ENCODE measurements around the gene GPANK1. TPM values are rescaled to one million over a fixed set of nuclear protein-coding genes. Genes with fewer than 3 reads are reported as not detected.
"Not testable (repeated sequence)": the region's sequence is repeated elsewhere in the genome, so short reads cannot be mapped to it uniquely, and the experiment has no call there.

Gene GPANK1
- total RNA-seq (2014; rRNA removed; shearing (Covaris generic)), result 11.7 and 17.2 TPM in 2 replicates

DNA sequence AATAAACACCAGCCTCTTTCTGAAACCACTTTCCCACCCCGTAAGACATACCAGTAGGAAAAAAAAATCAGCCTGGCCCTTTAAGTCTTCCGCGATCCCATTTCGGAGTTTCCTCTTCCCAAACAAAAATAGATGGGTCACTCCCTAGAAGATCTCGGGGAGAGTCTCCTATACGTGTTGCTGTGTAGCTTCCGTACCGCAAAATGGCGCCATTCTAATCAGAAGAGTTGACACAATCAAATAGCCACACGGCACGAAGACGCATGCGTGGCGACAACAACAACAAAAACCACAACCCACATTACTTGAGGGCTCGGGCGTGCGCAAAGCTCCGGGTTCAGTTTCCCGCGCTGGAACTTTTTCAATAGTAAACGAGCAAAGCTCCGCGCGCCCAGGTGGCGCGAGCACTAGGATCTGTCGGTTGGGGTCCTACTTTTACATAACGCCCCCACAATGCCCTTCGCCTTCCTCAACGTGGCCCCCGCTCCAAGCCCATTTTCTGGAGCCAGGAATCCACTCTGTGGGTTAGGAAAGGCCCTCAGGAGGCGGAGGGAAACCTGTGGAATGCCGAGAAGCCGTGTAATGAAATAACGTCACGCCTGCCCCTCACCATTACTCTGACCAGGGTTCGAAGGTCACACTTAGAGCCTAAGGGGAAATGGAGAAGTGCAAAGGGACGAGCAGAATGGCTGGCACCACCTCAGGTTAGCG lies at the start of gene GPANK1:
Gene GPANK1, minus strand, starts transcription at position 208 of the 711 bp plus-strand sequence. CDS start 519 bp downstream, outside the sequence.
- peak; percentile 91 for DNase-seq (ENCODE audit: low spot score)

DNA sequence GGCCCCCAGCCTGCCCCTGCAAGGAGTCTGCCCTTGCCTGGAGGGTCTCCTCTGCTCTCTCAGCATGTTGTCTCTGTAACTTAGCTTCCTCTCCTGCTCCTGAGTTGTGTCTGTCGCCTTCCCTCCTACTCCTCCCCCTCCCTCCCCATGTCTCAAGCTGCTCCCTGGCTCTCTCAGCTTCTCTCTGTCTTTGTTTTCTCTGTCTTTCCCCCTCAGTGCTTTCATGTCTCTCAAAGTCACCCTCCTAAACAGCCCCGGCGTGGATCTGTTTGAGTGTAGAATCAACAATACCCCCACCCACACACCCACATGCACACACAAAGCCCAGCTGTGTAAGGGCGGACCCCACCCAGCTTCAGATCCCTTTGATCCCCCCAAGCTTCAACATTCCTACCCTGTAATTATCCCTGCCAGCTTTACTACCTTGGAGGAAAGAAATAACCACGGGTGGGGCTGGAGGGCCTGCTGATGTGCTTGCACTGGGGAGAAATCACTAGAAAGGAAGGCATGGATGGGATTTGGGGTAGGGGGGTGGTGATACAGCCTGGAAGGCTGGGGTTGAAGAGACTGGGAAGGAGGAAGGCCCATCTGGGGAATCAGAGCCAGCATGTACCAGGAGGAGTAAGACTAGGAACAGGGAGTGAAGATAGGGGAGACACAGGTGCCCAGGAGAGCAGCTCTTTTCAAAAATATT lies 49.3 kb upstream of the GPANK1 start:
- no peak for DNase-seq (ENCODE audit: low spot score)

DNA sequence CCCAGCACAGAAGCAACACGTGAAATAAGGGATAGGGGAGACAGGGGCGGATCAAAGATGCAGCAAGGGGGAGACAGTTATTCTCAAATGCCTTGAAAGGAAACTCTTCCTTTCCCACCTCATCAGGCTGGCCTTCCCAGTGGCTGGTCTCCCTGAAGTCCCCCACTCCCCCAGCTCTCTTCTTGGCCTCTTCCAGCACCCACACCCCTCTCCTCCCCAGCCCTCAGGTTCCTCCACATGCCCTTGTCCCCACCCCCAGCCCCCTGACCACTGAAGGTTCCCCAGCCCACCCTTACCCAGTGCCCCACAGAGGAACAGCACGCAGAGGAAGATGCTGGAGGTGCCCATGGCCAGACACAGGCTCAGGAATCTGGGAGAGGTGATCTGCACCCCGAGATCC lies 48.7 kb upstream of the GPANK1 start:
- DNase-seq (ENCODE audit: low spot score), result no peak

DNA sequence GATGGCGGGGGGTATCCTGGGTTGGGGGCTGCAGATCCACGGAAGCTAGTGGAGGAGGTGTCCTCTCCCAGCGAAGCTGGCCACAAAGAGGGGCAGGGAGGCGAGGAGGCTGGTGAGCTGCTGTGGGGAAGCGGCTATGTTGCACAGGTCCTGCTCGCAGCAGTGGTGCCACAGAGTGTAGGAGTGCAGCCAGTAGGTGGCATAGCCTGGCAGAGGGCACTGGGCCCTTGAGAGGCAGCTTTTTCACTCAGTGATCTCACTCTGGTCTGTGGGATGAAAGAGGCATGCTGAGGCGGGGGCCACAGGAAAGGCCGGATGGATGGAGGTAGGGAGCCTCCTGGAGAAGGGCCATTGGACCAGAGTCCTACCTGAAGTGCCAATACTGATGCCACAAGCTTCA lies 47.5 kb upstream of the GPANK1 start:
- DNase-seq (ENCODE audit: low spot score), result peak; percentile 53

DNA sequence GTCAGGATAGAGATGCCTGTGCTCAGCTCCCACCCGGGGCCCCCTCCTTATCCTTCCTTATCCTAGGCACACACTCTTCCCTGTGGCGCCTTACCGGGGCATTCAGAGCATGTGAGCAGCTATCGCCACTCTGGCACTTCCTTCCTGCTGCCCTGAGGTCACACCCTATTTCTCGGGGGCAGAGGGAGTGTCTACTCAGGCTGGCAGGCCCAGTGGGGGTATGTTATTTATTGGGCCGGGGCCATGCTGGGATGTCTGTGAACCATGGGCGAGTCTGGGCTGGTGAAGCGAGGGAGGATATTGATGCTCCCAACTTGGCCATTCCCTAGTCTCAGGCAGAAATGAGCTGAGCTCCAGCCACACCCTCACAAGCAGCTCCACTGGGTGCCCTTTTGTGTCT lies 46.4 kb upstream of the GPANK1 start:
- no peak for DNase-seq (ENCODE audit: low spot score)

DNA sequence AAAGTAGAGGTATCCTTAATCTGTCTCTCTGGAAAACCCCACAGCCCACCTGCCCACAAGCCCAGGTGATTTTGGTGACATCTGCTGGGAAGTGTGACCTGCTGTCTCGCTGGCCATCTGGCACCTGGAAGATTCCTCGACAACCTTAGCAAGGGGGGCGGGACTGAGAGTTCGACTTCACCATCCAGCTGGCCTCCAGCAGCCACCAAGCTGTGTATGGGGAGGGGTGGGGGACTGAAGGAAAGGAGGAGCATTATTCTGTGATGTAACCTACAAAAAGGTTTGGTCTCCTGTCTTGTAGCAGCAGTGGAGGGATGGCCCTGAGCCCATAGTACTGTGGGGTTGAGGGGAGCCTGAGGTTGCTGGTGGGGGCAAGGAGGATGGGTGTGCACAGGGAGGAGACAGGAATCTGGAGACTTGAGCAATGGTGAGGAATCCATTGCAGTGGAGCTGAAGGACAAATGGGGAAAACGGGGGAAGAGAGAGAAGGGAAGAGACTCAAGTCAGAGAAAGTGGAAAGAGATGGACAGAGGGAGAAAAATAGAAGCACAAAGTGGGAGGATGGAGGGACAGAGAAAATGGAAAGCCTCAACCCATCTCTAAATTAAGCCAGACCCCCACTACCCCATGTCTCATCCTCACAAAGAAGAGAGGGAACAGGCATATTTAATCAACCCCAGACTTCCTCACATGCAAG lies 45.9 kb upstream of the GPANK1 start:
- no peak for DNase-seq (ENCODE audit: low spot score)

DNA sequence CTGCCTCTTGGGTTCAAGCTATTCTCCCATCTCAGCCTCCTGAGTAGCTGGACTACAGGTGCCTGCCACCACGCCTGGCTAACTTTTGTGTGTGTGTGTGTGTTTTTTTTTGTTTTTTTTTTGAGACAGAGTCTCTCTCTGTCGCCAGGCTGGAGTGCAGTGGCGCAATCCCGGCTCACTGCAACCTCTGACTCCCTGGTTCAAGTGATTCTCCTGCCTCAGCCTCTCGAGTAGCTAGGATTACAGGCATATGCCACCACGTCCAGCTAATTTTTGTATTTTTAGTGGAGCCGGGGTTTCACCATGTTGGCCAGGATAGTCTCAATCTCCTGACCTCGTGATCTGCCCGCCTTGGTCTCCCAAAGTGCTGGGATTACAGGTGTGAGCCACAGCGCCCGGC lies 44.4 kb upstream of the GPANK1 start:
- not testable (repeated sequence) for DNase-seq (ENCODE audit: low spot score)

DNA sequence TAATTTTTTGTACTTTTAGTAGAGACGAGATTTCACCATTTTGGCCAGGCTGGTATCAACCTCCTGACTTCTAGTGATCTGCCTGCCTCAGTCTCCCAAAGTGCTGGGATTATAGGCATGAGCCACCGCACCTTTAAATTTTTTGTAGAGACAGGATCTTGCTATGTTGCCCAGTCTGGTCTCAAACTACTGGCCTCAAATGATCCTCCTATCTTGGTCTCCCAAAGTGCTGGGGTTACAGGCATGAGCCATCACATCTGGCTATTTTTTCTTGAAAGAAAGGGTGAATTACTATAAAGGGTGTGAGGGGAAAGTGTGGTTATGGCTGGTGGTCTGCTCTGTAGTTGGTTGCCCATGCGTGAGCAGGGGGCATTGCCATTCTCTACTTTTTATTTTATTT lies 43.4 kb upstream of the GPANK1 start:
- no peak for DNase-seq (ENCODE audit: low spot score)

DNA sequence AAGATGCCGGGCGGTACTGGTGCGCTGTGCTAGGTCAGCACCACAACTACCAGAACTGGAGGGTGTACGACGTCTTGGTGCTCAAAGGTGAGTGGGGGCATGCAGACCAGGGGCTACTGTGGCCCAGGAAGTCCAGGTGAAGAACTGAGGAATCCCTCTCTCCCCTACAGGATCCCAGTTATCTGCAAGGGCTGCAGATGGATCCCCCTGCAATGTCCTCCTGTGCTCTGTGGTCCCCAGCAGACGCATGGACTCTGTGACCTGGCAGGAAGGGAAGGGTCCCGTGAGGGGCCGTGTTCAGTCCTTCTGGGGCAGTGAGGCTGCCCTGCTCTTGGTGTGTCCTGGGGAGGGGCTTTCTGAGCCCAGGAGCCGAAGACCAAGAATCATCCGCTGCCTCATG lies 42.9 kb upstream of the GPANK1 start:
- DNase-seq (ENCODE audit: low spot score), result no peak

DNA sequence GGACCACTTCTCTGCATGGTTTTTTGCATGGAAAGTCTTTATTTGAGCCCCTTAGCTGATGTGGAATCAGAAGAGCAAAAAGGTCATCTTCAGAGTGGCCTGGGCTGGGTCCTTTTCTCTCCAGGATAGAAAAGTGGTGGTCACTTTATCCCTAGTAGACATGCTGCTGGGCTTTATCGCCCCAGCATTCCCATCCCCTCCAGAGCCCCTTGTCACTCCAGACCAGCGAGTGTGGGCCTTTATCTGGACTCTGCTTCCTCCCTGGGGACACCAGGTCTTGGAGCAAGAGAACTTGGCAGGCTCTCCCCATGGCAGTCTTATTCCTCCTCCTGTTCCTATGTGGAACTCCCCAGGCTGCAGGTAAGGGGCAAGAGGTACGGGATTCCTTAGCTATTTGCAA lies 41.8 kb upstream of the GPANK1 start, which contains the start of gene LY6G6F:
Gene LY6G6F, plus strand, starts transcription at position 268 of the 400 bp plus-strand sequence. Its CDS starts 41 bp downstream, at position 309.
- DNase-seq (ENCODE audit: low spot score), result no peak

DNA sequence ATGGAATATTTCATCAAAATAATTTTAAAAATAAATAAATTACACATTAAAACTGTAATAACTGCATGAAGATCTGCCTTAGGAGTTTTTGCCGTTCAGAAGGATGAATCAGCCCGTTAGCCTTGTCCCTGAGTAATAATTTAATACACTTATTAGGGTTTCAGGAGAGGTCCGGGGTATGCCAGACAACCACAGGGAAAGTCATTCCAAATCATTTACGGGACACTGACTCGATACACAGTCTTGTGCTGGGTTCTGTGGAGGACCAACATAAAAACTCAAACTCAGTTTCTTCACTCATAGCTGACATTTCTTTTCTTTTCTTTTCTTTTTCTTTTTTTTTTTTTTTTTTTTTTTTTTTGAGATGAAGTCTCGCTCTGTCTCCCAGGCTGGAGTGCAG lies 41.1 kb upstream of the GPANK1 start:
- DNase-seq (ENCODE audit: low spot score), result no peak

DNA sequence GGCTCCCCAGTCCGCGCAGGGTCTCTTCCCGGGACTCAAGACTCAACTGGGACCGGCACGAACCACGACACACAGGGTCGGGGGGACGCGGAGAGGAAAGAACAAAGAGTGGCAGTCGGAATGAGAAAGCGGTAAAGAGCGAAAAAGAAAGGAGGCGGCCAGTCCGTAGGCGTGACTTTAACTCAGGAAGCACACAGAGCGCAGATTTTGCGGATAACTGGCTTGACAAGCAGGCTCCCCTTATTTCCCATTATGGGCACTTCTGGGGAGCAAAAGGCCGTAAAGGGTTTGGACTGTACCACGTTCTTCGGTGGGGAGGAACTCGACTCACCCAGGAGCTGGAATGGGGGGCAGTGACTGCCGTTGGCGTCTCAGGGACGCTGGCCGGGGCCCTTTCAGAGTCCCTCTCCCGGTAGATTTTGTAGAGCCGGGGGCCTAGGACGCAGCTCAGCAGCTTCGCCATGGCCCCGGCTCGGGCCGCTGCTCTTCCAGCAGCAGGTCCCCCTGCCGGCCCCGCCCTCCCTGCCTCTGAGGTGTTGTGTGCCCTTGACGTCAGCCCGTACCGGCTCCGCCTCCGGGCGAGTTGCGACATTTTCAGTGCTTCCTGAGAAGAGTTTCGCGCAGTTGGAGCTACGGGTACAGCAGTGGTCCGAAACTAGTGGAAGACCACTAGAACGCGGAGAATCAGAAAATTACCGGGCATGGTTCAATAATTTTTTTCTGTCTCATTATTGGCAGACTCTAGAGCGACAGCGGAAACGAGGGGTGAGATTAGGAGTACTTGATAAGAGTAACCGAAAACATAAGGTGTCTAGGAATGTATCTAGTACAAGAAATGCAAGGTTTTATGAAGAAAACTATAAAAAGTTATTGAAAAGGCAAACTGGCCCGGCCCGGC lies 38.3 kb upstream of the GPANK1 start, which contains the start of gene ABHD16A:
Gene ABHD16A, minus strand, starts transcription at position 506 of the 898 bp plus-strand sequence. Its CDS starts 43 bp downstream, at position 463.
- peak; percentile 98 for DNase-seq (ENCODE audit: low spot score)

DNA sequence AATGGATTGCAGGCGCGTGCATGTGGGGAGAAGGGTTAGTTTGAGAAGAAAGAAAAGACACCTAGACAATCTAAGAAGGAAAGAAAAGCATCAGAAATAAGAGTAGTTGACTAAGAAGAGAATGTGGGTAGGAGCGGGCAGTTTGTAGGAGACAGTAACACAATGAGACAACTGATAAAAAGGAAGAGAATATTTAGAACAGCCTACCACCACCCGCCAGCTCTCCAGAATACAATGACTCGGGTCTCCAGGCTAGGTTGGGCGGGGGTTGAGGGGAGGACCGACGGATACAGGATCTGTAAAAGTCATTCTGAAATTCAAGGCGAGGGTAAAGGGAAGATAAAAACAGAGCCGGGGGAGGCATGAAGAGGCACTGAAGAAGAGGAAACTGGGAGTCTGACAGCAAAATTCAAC lies 37.6 kb upstream of the GPANK1 start:
- no peak for DNase-seq (ENCODE audit: low spot score)

DNA sequence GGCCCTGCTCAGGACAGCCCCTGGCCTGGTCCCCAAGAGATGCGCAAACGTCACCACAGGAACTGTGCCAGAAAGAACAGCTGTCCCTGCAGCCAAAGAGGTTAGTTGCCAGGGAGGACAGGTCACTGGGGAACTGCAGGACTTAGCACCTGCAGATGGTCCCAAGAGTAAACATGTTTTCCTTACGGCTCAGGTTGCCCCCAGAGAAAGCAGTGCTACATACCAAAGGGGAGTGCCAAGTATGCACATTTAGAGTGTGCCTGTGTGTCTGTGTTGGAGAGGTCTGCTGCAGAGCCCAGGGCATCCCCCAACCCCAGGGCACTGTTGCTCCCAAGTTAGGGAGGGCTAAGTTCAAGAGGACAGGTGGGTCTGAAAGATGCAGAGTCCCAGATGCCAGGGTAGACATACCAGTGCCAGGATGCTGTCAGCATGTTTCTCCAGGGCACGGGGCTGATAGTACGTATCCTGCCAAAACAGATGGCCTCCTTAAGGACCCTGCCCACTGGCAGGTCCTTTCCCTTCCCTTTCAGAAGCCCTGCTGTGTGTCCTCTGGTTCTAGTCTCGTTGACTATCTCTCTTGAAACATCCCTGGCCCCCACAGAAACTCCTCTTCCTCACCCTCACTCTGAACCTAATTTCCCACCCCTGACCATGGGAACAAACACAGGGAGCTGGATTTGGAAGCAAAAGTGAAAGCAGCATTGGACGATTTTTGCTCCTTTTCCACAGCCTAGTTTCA lies 37.0 kb upstream of the GPANK1 start:
- DNase-seq (ENCODE audit: low spot score), result no peak

DNA sequence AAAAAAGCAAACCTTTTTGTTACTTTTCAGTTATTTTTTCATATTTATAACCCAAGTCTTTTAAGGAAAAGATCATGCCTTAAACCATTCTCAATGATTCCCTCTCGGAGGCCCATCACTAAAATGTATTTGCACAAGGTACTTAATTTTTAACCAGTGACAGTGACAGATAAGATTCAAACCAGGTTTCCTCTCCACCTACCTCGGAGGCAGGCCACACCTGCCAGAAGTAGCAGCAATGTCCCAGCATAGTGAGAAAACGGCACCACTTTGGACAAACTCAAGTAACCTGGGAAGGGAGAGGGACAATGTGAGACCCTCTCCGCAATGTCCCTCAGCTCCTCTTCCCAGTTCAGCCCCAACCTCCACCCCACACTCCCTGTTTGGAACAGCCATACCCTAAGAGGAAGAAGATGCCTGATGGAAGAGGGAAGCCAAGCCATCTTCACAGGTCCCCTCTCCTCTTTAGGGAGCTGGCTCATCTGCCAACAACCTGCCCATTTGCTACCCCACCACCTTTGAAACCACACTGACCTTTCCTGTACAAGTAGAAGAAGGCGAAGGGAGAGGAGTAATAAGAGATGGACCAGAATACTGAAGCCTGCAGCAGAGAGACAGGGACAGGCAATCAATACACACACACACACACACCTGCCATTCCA lies 36.1 kb upstream of the GPANK1 start:
- DNase-seq (ENCODE audit: low spot score), result no peak

DNA sequence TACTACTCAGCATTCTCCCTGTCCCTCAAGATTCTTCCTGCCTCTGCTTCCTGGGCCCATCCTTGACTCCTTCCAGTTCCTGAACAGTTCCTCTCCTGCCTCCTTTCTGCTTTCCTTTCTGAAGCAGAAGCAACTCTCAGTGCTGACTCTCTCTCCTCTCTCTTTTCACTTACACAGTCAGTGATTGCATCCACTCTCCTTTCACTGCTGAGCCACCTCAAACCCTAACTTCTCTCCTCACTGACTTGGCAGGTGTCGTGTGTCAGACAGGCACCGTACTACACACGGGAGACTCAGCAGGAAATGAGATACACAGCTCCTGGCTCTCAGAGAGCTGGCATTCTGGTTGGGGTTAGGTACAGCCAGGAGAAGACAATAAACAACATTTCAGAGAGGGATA lies 32.8 kb upstream of the GPANK1 start:
- no peak for DNase-seq (ENCODE audit: low spot score)

DNA sequence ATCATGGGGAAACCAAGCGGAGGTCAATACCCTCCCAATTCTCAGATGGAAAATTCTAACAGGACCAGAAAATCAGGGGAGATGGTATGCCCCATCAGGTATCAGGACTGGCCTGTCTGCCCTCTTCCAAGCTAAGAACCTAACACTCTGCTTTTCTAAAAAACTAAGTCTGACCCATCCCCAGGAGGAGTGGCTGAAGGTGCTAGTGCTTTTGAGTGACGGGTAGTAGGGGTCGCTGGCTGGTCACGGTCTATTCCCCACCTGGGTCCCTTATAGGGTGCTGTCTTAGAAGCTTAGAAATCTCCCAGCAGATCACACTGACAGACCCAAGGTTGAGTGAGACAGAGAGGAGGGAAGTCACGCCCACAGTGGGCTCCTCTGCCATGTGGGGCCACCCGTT lies 28.7 kb upstream of the GPANK1 start:
- DNase-seq (ENCODE audit: low spot score), result no peak

DNA sequence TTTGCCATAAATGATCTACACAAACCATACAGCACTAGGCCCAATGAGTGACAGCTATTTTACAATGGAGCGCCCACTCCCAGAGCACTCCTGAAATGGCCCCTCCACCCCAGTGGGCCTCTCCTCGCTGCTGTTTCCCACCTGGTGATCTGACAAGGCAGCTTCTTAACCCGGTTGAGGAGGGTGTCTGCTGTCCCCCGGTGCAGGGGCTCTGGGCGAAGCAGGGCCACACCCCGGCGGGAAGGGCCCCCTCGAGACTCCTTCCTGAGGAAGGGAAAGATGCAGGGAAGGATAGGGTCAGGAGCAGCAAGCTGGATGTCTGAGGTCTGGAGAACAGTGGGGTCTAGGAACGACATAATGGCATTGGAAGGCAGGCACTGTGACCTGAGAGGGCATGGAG lies 28.1 kb upstream of the GPANK1 start:
- no peak for DNase-seq (ENCODE audit: low spot score)

DNA sequence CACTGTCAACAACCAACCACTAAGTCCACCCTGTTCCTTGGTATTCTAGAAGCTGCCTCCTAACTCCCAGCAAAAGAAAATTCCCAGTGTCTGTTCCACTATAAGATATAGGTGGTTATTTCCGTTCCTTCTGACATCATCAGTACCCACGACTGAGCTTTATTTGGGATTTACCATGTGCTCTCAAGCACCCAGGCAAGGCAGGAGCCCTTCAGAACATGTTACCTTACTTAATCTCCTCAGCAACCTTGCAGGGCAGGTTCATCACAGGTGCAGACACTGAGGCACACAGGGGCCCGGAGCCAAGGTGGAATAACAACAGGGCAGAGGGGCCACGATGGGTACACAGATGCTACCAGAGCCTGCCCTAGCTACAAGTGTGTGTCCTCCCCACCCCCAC lies 27.6 kb upstream of the GPANK1 start:
- DNase-seq (ENCODE audit: low spot score), result no peak

DNA sequence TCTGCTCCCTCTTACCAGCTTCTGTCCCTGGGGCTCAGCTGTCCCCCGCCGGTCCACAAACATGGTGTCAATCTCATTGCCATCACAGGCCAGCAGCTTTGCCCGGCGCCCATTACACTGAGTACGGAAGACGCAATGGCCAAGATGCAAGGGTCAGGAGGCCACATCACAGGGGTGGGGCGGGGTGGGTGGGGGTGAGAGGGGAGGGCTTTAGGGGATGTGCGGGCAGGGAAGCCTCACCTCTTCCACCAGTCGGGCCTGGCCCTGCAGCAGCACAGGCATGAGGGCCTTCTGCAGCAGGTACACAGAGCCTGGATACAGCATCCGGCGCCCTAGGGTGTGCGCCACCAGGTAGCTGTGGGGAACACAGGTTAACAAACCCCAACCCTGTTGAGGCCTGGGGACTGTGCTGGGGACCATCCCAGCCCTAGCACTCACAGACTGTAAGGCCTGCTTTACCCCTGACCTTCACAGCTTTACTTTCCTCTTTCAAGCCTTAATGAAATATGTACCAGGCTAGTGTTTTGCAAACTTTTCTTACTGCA lies 26.8 kb upstream of the GPANK1 start:
- DNase-seq (ENCODE audit: low spot score), result no peak

All from HT-29 (cell line).